BLaER1 treated with 17β-estradiol and CSF1 and Interleukin-3, amounts not matched to agents 10 nM and 100 nM (cell line): Measurements from ENCODE around the gene TFF3.
"Not testable (repeated sequence)": the region's sequence is repeated elsewhere in the genome, so short reads cannot be mapped to it uniquely, and the experiment has no call there.

Source experiments
- H3K27ac ChIP-seq, 11 experiments: shearing (Covaris generic); formaldehyde crosslinking; 2 replicates each; pipeline ENCODE4 v1.8.1; 2022
- H3K27me3 ChIP-seq, 11 experiments: shearing (Covaris generic); formaldehyde crosslinking; 2 replicates each; pipeline ENCODE4 v1.8.1; 2022
- H3K36me3 ChIP-seq, 11 experiments: shearing (Covaris generic); formaldehyde crosslinking; 2 replicates each; pipeline ENCODE4 v1.8.1; 2022
- H3K4me1 ChIP-seq, 10 experiments: shearing (Covaris generic); formaldehyde crosslinking; 2 replicates each; pipeline ENCODE4 v1.8.1; 2022
- H3K4me2 ChIP-seq, 11 experiments: shearing (Covaris generic); formaldehyde crosslinking; 2 replicates each; pipeline ENCODE4 v1.8.1; 2022
- H3K4me3 ChIP-seq, 10 experiments: shearing (Covaris generic); formaldehyde crosslinking; 2 replicates each; pipeline ENCODE4 v1.8.1; 2022
- H3K9ac ChIP-seq, 11 experiments: shearing (Covaris generic); formaldehyde crosslinking; 2 replicates each; pipeline ENCODE4 v1.8.1; 2022
- H3K9me3 ChIP-seq, 11 experiments: shearing (Covaris generic); formaldehyde crosslinking; replicated peaks in 1 of 11; 2 replicates each; pipeline ENCODE4 v1.8.1; 2022
- H4K20me1 ChIP-seq, 11 experiments: shearing (Covaris generic); formaldehyde crosslinking; 2 replicates each; pipeline ENCODE4 v1.8.1; 2022
- Cebpa-rat ChIP-seq, 11 experiments: shearing (Covaris generic); IDR thresholded peaks; 2 replicates each; pipeline ENCODE4 v1.8.1; 2022

TFF3 gene

DNA sequence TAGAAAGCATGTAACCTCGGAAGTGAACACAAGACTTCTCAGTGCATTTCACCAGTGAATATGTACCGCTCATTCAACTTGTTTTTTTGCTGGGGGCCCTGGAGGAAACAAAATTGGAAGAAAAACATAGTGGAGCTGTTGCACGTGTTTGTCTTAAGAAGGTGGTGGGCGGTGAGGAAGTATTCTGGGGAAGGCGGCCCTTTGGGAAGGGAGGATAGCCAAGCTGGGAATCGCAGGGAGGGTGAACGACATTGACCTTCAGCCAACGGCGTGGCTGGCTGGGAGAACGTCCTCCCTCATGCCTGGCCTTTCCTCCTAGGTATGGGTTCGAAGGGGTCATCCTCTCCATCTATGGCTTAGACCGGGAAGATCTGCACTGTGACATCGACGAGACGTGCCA is 19.4 kb downstream of the TFF3 start:
- Histone ChIP-seq H3K4me2 (no peak overlapping the region), H4K20me1 (peaks cover 0 to 79% (median 0%) of the 10 kb centered on the region in 11 experiments; a peak in 7 of 22 replicates), H3K27me3 (no peaks in the 10 kb centered on the region)

GRCh38 chr21:42294273-42294880 is 20.8 kb downstream of the TFF3 start:
- no peak overlapping the region for H3K4me2 ChIP-seq
- no peak for TF ChIP-seq Cebpa-rat (IDR thresholded peaks at IDR 0.05)
- no peaks in the 10 kb centered on the region for H3K27me3 ChIP-seq
- H3K4me3 ChIP-seq, result no peak overlapping the region
- peaks cover 0 to 79% (median 0%) of the 10 kb centered on the region in 11 experiments; a peak in 7 of 22 replicates for H4K20me1 ChIP-seq
- H3K9ac ChIP-seq, result no peak overlapping the region
- H3K27ac ChIP-seq, result no peak overlapping the region
- peaks cover 0 to under 1% (median 0%) of the 10 kb centered on the region in 11 experiments; a peak in 3 of 22 replicates for H3K9me3 ChIP-seq
- H3K36me3 ChIP-seq, result peaks cover 39 to 100% (median 78%) of the 10 kb centered on the region in 11 experiments
- H3K4me1 ChIP-seq, result peaks cover 0 to 17% (median 7%) of the 10 kb centered on the region in 10 experiments; a peak in 11 of 20 replicates

More for the DNA sequence above, 19.4 kb downstream of the TFF3 start:
- Histone ChIP-seq H3K4me1 (peaks cover 0 to 11% (median 1%) of the 10 kb centered on the region in 10 experiments; a peak in 13 of 20 replicates), H3K9ac (no peak overlapping the region), H3K4me3 (no peak overlapping the region), H3K27ac (no peak overlapping the region), H3K9me3 (no peaks in the 10 kb centered on the region; a peak in 3 of 22 replicates), H3K36me3 (peaks cover 38 to 86% (median 70%) of the 10 kb centered on the region in 11 experiments)
- no peak for TF ChIP-seq Cebpa-rat (IDR thresholded peaks at IDR 0.05)

DNA sequence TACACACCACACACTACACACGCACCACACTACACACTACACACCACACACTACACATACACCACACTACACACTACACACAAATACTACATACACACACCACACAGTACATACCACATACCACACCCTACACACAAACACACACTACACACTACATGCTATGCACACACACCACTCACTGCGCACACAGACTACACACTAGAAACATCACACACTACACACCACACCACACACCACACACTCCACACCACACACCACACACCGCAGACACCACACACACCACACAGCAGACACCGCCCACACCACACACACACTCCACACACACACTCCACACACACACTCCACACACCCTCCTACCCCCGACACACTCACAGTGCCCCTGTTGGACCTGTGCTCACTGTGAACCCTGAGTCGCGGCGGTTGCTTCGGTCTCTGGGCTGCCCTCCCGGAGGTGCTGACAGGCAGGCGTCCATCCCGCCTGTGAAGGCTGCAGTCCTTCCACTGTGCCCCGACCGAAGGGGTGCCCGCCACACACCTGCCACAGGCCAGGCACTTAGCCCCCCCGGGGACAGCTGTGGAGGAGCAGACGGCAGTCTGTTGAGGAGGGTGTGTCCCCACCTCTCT is 21.4 kb downstream of the TFF3 start:
- Histone ChIP-seq H3K4me3 (no peak overlapping the region), H3K36me3 (peaks cover 45 to 100% (median 84%) of the 10 kb centered on the region in 11 experiments), H3K4me1 (peaks cover 0 to 18% (median 4%) of the 10 kb centered on the region in 10 experiments; a peak in 11 of 20 replicates), H3K9me3 (peaks cover 0 to 7% (median 0%) of the 10 kb centered on the region in 11 experiments; a peak in 6 of 22 replicates), H3K9ac (no peak overlapping the region), H4K20me1 (peaks cover 0 to 79% (median 0%) of the 10 kb centered on the region in 11 experiments; a peak in 7 of 22 replicates), H3K4me2 (no peak overlapping the region), H3K27me3 (no peaks in the 10 kb centered on the region), H3K27ac (no peak overlapping the region)
- no peak for TF ChIP-seq Cebpa-rat (IDR thresholded peaks at IDR 0.05)

DNA sequence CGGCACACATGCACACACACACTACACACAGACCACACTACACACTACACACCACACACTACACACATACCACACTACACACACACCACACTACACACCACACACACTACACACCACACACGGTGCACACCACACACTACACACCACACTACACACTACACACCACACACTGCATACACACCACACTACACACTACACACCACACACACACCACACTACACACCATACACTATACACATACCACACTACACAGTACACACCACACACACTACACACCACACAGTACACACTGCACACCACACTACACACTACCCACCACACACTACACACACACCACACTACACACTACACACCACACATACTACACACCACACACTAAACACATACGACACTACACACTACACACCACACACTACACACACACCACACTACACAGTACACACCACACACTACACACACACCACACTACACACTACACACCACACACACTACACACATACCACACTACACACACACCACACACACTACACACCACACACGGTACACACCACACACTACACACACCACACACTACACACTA is 22.6 kb downstream of the TFF3 start:
- Histone ChIP-seq H3K36me3 (peaks cover 55 to 100% (median 93%) of the 10 kb centered on the region in 11 experiments), H3K9me3 (peaks cover 0 to 15% (median 5%) of the 10 kb centered on the region in 11 experiments; a peak in 9 of 22 replicates), H4K20me1 (peaks cover 0 to 80% (median 4%) of the 10 kb centered on the region in 11 experiments; a peak in 6 of 22 replicates), H3K4me1 (peaks cover 0 to 26% (median 7%) of the 10 kb centered on the region in 10 experiments; a peak in 16 of 20 replicates)
- H3K27ac ChIP-seq, H3K4me3 ChIP-seq, H3K4me2 ChIP-seq, H3K27me3 ChIP-seq, H3K9ac ChIP-seq: not testable (repeated sequence)

- peaks cover 56 to 100% (median 93%) of the 10 kb centered on the region in 11 experiments for H3K36me3 ChIP-seq
- no peak for TF ChIP-seq Cebpa-rat (IDR thresholded peaks at IDR 0.05)
- no peak overlapping the region for H3K4me2 ChIP-seq
- H4K20me1 ChIP-seq, result peaks cover 0 to 87% (median 6%) of the 10 kb centered on the region in 11 experiments; a peak in 11 of 22 replicates
- peaks cover 0 to 3% (median 0%) of the 10 kb centered on the region in 11 experiments; a peak in 2 of 22 replicates for H3K27me3 ChIP-seq
- H3K27ac ChIP-seq, result no peak overlapping the region
- H3K4me3 ChIP-seq, result no peak overlapping the region
- peaks cover 0 to 15% (median 6%) of the 10 kb centered on the region in 11 experiments; a peak in 9 of 22 replicates for H3K9me3 ChIP-seq
- no peak overlapping the region for H3K9ac ChIP-seq
- H3K4me1 ChIP-seq, result peaks cover 5 to 33% (median 14%) of the 10 kb centered on the region in 10 experiments
Measured at GRCh38 chr21:42291751-42292562, 23.3 kb downstream of the TFF3 start.

GRCh38 chr21:42291003-42291750 is 24.0 kb downstream of the TFF3 start:
- peaks cover 56 to 100% (median 86%) of the 10 kb centered on the region in 11 experiments for H3K36me3 ChIP-seq
- peaks cover 3 to 87% (median 13%) of the 10 kb centered on the region in 11 experiments; a peak in 14 of 22 replicates for H4K20me1 ChIP-seq
- no peak overlapping the region for H3K4me3 ChIP-seq
- no peak overlapping the region for H3K9ac ChIP-seq
- peaks cover 0 to 15% (median 6%) of the 10 kb centered on the region in 11 experiments; a peak in 9 of 22 replicates for H3K9me3 ChIP-seq
- H3K4me1 ChIP-seq, result peaks cover 13 to 41% (median 21%) of the 10 kb centered on the region in 10 experiments
- H3K4me2 ChIP-seq, result no peak overlapping the region
- H3K27ac ChIP-seq, result no peak overlapping the region
- H3K27me3 ChIP-seq, result peaks cover 0 to 11% (median 0%) of the 10 kb centered on the region in 11 experiments; a peak in 3 of 22 replicates
- TF ChIP-seq Cebpa-rat (IDR thresholded peaks at IDR 0.05), result no peak

DNA sequence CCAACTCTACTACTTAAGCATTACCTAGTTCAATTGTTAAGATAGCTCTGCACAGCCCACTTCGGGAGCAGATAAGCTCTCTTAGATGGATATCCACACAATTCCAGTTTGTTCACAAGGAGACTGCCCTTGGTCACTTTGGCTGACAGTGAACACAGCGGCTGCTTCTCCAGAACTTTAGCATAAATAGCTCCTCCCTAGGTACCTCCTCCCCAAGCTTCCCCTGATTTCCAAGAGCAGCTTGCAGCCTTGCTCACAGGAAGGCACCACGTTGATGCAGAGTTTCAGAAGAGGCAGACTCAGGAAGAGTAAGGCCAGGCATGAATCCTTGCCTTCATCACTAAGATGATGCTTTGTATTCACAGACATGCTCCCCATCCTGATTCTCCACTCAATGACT is 24.7 kb downstream of the TFF3 start:
- Histone ChIP-seq H3K4me2 (peak overlapping the region in 4 of 11 experiments; percentile 11 to 47 (median 23); a peak in 4 of 22 replicates), H3K4me3 (no peak overlapping the region), H3K4me1 (peaks cover 19 to 48% (median 28%) of the 10 kb centered on the region in 10 experiments), H3K9ac (no peak overlapping the region), H3K9me3 (peaks cover 0 to 15% (median 6%) of the 10 kb centered on the region in 11 experiments; a peak in 9 of 22 replicates), H3K36me3 (peaks cover 51 to 100% (median 79%) of the 10 kb centered on the region in 11 experiments), H3K27ac (no peak overlapping the region), H3K27me3 (peaks cover 0 to 17% (median 0%) of the 10 kb centered on the region in 11 experiments; a peak in 4 of 22 replicates), H4K20me1 (peaks cover 3 to 87% (median 20%) of the 10 kb centered on the region in 11 experiments; a peak in 14 of 22 replicates)
- no peak for TF ChIP-seq Cebpa-rat (IDR thresholded peaks at IDR 0.05)
